ENCODE results near the gene CAMTA1.

DNA sequence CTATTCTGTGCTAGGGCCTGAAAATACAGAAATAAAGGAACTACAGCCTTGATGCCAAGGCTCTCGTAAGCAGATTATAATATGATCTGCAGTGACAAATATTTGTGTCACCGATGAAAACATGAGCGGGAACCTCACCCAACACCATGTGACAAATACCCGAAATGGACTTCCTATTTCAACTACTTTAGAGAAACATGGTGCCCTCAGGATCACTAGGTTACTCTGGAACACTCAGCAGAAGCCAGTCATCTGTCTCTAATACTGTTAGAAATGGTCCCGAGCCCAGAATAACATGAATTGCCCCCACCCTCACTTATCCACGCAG is 985.4 kb downstream of the CAMTA1 start:
- TF ChIP-seq JUND (IDR thresholded peaks at IDR 0.05) (no peak), RXRA (IDR thresholded peaks at IDR 0.05) (no peak), EGR1 (IDR thresholded peaks at IDR 0.05; ENCODE audit: low read depth in 2 of 2) (no peak), RAD21 (IDR thresholded peaks at IDR 0.05) (no peak), SP1 (IDR thresholded peaks at IDR 0.05) (no peak), TAF1 (conservative IDR thresholded peaks at IDR 0.05) (no peak), HNF4G (IDR thresholded peaks at IDR 0.05) (no peak), NR2F2 (IDR thresholded peaks at IDR 0.05) (no peak)
- TF ChIP-seq, protein P1, sequence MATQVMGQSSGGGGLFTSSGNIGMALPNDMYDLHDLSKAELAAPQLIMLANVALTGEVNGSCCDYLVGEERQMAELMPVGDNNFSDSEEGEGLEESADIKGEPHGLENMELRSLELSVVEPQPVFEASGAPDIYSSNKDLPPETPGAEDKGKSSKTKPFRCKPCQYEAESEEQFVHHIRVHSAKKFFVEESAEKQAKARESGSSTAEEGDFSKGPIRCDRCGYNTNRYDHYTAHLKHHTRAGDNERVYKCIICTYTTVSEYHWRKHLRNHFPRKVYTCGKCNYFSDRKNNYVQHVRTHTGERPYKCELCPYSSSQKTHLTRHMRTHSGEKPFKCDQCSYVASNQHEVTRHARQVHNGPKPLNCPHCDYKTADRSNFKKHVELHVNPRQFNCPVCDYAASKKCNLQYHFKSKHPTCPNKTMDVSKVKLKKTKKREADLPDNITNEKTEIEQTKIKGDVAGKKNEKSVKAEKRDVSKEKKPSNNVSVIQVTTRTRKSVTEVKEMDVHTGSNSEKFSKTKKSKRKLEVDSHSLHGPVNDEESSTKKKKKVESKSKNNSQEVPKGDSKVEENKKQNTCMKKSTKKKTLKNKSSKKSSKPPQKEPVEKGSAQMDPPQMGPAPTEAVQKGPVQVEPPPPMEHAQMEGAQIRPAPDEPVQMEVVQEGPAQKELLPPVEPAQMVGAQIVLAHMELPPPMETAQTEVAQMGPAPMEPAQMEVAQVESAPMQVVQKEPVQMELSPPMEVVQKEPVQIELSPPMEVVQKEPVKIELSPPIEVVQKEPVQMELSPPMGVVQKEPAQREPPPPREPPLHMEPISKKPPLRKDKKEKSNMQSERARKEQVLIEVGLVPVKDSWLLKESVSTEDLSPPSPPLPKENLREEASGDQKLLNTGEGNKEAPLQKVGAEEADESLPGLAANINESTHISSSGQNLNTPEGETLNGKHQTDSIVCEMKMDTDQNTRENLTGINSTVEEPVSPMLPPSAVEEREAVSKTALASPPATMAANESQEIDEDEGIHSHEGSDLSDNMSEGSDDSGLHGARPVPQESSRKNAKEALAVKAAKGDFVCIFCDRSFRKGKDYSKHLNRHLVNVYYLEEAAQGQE (IDR thresholded peaks at IDR 0.05), result no peak
- TF ChIP-seq, protein P2, sequence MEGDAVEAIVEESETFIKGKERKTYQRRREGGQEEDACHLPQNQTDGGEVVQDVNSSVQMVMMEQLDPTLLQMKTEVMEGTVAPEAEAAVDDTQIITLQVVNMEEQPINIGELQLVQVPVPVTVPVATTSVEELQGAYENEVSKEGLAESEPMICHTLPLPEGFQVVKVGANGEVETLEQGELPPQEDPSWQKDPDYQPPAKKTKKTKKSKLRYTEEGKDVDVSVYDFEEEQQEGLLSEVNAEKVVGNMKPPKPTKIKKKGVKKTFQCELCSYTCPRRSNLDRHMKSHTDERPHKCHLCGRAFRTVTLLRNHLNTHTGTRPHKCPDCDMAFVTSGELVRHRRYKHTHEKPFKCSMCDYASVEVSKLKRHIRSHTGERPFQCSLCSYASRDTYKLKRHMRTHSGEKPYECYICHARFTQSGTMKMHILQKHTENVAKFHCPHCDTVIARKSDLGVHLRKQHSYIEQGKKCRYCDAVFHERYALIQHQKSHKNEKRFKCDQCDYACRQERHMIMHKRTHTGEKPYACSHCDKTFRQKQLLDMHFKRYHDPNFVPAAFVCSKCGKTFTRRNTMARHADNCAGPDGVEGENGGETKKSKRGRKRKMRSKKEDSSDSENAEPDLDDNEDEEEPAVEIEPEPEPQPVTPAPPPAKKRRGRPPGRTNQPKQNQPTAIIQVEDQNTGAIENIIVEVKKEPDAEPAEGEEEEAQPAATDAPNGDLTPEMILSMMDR (IDR thresholded peaks at IDR 0.05; ENCODE audit: low read depth, low read length, missing input control), result no peak
- TF ChIP-seq, protein P3, sequence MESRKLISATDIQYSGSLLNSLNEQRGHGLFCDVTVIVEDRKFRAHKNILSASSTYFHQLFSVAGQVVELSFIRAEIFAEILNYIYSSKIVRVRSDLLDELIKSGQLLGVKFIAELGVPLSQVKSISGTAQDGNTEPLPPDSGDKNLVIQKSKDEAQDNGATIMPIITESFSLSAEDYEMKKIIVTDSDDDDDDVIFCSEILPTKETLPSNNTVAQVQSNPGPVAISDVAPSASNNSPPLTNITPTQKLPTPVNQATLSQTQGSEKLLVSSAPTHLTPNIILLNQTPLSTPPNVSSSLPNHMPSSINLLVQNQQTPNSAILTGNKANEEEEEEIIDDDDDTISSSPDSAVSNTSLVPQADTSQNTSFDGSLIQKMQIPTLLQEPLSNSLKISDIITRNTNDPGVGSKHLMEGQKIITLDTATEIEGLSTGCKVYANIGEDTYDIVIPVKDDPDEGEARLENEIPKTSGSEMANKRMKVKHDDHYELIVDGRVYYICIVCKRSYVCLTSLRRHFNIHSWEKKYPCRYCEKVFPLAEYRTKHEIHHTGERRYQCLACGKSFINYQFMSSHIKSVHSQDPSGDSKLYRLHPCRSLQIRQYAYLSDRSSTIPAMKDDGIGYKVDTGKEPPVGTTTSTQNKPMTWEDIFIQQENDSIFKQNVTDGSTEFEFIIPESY (IDR thresholded peaks at IDR 0.05), result no peak
- TF ChIP-seq, protein P4, sequence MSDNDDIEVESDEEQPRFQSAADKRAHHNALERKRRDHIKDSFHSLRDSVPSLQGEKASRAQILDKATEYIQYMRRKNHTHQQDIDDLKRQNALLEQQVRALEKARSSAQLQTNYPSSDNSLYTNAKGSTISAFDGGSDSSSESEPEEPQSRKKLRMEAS (IDR thresholded peaks at IDR 0.05), result no peak
- TF ChIP-seq, protein P5, sequence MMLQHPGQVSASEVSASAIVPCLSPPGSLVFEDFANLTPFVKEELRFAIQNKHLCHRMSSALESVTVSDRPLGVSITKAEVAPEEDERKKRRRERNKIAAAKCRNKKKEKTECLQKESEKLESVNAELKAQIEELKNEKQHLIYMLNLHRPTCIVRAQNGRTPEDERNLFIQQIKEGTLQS (IDR thresholded peaks at IDR 0.05), result no peak

Data from liver (tissue), 3 donors.